ENCODE results near the gene ITPR1.

- TF ChIP-seq CTCF (IDR thresholded peaks at IDR 0.05) (no peak), POLR2A (IDR thresholded peaks at IDR 0.05; ENCODE audit: low read length) (no peak), PHF8 (IDR thresholded peaks at IDR 0.05; ENCODE audit: borderline replicate concordance, low read depth) (no peak), REST (IDR thresholded peaks at IDR 0.05) (no peak), SREBF2 (IDR thresholded peaks at IDR 0.05) (no peak), FOSB (CRISPR knock-in tag; IDR thresholded peaks at IDR 0.05) (no peak)
Observed at GRCh38 chr3:4687167-4687566, 194.0 kb downstream of the ITPR1 start.
